DMS153 (cell line): Measurements from ENCODE around the gene SLC2A13.
A peak's percentile ranks its signal among the peaks of the same experiment; 100 is the strongest.
"Not testable (repeated sequence)": the region's sequence is repeated elsewhere in the genome, so short reads cannot be mapped to it uniquely, and the experiment has no call there.

Experiments used
- DNase-seq: peaks from one replicate; lab custom pipeline; 2025; lab: John Stamatoyannopoulos, UW

The SLC2A13 gene

DNA sequence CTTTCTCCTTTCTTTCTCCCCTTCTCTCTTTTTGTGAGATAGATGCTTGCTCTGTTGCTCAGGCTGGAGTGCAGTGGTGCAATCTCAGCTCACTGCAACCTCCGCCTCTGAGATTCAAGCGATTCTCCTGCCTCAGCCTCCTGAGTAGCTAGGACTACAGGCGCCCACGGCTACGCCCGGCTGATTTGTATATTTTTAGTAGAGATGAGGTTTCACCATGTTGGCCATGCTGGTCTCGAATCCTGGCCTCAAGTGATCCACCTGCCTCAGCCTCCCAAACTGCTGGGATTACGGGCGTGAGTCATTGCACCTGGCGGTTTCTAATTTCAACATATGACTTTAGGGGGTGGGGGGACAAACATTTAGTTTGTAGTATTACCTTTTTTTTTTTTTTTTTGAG lies 293.4 kb downstream of the SLC2A13 start:
- DNase-seq, result not testable (repeated sequence)

DNA sequence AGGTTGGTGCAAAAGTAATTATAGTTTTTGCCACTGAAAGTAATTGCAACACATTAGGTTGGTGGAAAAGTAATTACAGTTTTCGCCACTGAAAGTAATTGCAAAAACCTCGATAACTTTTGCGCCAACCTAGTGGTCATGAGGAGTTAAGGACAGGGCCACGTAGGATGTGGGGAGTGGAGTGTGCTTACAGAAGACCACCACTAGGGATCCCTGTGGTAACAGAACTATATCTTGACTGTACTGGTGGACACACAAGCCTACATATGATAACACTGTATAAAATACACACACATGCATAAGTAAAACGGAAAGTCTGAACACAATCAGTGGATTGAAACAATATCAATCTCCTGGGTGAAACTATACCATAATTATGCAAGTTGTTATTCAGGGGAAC lies 298.8 kb downstream of the SLC2A13 start:
- no peak for DNase-seq

DNA sequence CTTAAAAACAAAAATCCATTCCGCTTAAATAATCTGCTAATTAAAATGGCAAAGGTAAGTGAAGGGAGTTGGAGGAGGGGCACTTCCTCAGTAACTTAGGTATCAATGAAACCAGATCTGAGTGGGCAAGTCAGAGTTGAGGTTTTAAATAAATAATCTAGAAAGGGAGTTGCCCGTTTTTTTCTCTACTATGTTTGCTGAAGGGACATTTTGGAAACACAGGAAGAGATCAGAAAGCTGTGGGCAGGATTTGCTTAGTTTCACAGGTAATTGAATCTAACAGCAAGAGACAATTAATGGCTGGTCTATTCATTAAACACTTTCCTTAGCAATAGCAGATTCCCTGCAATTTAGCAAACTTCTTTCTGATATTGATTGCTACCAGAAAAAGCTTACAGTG lies 300.2 kb downstream of the SLC2A13 start:
- DNase-seq, result peak; percentile 12

DNA sequence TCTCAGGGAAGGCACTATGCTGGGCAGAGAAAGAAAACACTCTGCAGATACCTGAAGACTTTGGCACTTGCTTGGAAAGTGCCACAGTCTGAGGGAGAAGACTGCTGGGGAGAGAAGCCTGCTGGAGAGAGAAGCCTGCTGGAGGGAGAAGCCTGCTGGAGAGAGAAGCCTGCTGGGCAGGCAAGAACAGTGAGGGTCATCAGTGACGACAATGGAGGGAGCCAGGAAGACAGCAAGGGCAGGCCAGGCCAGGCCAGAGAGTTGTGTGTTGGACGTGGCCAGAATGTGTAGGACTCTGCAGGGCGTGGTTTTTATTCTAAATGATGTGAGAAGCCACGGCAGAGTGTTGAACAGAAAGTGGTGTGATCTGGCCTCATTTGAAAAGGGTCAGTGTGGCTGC lies 301.0 kb downstream of the SLC2A13 start:
- no peak for DNase-seq

DNA sequence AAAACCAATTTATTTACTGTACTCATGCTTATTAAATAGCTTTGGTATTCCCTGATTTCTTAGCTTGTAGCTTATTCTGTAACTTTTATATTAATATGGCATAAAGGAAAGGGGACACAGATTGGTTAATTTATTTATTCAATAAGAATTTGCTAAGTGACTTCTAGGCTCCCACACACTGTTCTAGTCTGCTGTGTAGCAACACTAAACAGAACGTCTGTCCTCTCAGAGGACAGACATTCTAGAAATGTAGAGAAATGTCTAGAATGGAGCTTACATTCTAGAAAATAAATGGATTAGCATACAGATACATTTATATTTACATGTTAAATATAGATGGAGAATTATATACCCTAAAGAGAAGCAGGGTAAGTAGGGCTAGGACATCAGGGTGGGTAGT lies 301.4 kb downstream of the SLC2A13 start:
- no peak for DNase-seq

DNA sequence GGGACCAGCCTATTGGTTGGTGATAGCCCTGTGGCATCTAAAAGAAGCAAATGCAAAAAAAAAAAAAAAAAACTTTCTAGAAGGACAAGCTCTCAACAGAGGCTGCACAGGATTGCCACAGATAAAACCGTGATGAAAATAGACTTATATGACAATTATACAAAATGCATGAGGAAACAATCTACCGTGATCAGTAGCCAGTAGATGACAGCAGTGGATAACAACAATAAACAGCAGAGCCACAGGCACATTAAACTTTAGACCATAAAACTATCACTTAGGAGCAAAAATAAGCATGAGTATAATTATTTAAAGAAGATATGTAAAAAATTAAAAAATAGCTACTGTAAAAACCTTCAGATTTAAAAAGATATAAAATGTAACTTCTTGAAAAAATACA lies 302.7 kb downstream of the SLC2A13 start:
- DNase-seq, result no peak

DNA sequence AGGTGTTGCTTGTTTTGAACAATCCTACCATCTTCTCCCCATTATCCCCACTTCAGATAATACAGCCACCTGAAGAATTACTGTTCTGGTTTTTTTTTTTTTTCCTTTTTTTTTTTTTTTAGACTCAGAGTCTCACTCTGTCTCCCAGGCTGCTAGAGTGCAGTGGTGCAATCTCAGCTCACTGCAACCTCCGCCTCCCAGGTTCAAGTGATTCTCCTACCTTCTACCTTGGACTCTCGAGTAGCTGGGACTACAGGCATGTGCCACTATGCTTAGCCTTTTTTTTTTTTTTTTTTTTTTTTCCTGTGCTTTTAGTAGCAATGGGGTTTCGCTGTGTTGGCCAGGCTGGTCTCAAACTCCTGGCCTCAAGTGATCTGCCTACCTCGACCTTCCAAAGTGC lies 306.9 kb downstream of the SLC2A13 start:
- no peak for DNase-seq

DNA sequence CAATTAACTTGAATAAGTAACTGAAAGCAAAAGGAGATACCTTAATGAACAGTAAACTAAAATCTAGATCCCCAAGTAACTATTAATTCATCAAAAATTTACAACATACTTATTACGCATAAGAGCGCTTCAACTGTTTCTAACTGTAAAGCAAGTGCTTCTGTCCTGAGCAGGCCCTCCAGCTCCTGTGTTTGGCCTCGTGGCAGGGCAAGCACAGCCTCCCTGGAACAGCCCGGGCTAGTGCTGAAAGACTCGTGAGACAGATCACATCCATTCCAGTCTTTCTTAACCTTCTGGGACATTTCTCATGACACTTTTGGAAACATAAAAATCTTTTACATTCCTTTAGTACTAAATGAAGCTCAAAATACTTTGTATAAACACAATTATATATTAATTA lies 307.5 kb downstream of the SLC2A13 start:
- no peak for DNase-seq

DNA sequence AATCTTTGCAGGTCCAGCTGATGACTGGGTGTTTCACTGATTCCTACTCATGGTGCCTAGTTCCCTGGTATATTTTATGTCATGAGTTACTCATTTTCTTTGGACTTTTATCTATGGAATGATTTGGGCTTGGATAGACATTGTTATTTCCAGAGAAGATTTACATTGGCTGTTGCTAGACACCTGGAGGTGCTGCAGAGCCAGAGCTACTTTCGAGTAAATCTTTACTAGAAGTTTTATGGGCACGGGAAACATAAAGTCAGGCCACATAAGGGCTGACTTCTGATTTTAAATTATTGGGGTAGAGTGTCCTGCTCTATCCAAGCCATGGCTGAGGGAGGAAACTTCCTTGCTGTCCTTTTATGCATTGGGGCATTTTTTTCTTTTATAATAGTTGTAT lies 310.4 kb downstream of the SLC2A13 start:
- DNase-seq, result no peak

DNA sequence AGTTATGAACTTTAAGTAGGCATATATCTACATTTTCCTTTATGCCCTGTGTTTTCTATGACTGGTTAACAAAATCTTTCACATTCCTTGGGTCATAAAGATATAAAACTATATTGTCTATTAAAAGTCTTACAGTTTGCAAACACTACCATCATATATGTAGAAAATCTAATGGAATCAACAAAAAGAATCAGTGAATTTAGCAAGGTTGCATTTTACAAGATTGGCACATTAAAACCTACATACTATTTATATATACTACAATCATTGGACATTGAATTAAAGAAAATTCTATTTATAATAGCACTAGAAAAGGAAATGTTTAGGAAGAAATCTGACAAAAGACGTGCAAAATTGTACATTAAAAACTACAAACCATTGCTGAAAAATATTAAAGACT lies 312.9 kb downstream of the SLC2A13 start:
- DNase-seq, result no peak

DNA sequence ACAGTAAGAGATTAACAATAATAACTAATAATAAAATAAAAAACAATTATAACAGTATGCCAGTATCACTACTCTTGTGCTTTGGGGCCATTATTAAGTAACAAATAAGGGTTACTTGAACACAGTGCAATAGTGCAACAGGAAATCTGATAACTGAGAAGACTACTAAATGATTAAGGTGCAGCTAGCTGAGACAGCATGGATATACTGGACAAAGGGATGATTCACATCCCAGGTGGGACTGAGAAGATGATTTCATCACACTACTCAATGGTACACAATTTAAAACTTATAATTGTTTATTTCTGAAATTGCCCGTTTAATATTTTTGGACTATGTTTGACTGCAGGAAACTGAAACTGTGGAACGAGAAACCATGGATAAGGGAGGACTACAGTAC lies 317.6 kb downstream of the SLC2A13 start:
- no peak for DNase-seq

DNA sequence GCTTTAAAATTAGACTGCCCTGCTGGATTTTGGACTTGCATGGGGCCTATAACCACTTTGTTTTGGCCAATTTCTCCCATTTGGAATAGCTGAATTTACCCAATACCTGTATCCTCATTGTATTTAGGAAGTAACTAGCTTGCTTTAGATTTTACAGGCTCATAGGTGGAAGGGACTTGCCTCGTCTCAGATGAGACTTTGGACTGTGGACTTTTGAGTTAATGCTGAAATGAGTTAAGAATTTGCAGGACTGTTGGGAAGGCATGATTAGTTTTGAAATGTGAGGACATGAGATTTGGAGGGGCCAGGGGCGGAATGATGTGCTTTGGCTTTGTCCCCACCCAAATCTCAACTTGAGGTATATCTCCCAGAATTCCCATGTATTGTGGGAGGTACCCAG lies 320.1 kb downstream of the SLC2A13 start:
- DNase-seq, result not testable (repeated sequence)

DNA sequence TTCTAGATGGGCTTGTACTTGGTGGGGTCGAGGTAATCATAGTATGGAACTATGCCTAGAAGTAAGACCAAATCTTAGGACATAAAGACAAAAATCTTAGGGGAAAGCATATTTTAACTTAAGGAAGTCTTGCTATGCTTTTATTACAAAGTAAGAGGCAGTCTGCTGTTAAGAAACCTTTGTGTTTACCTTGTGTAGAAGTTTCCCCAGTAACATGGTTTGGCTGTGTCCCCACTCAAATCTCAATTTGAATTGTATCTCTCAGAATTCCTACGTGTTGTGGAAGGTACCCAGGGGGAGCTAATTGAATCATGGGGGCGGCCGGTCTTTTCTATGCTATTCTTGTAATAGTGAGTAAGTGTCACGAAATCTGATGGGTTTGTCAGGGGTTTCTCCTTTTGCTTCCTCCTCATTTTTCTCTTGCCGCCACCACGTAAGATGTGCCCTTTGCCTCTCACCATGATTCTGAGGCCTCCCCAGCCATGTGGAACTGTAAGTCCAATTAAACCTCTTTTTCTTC lies 323.8 kb downstream of the SLC2A13 start:
- DNase-seq, result no peak

DNA sequence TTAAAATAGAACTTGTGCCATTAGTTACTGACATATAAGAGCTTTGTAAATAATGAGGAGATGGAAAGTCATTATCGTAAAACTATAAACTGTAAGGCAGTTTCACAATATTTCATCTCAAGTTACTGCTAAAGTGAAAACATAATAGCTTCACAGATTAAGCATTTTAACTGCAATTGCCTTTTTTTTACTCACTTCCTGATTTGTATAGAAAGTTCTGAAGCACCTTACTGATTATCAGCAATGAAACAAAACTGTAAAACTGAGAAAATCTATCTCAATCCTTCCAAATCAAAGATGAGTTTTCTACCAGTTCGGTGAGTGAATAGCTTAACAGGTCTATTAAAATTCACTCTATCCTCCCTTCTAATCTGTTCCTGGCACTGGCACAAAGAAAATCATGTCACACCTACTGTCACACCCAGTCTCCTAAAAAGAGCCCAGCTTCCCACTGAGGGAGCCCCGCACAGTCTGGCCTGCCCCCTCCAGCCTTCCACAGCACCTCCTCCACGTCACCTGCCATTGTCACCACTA lies 324.9 kb downstream of the SLC2A13 start:
- peak; percentile 75 for DNase-seq

DNA sequence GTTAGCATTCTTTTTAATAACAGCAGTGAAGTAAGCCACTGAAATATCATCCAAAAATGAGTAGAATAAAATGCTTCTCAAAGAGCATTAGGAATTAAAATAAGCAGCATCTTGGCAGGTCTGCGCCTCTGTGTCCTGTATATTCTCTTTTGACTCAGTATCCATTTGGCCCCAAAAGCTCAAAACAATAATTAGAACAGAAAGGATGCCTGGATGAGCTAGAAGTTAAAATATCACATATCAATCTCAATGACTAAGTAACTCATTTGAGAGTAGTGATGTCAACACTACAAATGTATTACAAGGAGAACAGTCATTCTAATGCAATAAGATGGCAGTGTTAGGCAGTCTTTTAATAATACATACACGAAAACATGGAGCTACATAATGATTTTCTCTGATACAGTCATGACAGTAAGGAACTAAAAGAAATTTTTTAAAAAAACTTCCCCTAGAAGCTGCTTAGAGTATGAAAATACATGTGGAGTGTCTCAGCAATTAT lies 325.4 kb downstream of the SLC2A13 start:
- DNase-seq, result no peak

DNA sequence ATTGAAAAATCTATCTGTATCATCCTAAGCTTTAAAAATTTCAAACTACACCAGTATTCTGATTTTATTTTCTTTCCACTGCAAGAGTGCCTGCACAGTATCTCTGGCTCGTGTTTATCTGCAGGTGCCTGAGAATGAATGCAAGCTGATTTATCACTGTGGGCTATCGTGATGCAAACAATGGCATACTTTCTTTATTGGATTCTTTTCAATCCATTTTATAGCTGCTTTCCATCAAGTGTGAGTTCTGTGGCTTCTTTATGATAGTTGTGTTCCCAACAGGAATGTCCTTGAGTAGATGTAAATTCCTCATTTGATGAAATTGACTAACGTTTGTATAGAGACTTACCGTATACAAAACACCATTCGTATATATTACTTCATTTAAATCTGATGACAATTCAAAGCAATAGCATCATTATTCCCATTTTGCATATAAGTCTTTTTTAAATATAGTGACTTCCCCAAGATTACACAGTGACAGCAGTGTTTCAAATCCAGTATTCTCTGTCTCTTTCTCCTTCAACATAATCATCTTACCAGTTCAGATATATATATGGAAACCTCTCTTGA lies 326.0 kb downstream of the SLC2A13 start:
- DNase-seq, result peak; percentile 25

DNA sequence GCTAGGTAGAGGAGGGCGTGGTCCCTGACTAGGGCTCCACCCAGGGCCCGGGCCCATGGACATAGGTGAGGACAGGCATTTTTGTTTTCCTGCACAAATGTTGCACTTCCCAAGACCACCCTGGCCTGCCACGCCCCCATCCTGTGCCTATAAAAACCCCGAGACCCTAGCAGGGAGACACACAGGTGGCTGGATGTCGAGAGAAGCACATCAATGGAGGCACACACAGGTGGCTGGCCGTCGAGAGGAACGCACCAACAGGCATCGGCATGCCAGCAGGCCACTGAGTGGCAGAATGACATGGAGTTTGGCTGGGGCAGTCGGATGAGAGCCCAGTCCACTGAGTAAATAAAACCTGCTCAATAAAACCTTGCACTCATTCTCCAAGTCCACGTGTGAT lies 328.4 kb downstream of the SLC2A13 start:
- no peak for DNase-seq

DNA sequence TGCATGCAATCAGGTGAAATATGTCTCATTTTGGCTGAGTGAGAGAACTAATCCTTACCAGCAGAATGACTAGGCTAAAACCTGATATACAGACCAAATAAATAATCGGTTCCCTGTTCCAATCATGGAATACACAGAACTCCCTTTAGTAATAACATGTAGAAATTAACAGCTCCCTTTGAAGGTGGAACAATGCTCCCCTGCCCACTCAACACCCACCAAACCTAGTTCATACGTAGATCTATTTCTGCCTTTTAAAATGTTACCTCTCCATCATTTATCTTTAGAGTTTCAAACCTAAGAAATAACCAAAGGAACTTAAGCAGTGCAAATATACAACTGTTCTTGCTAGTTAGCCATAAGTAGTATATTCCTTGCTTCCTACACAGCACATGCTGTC lies 332.6 kb downstream of the SLC2A13 start:
- no peak for DNase-seq

DNA sequence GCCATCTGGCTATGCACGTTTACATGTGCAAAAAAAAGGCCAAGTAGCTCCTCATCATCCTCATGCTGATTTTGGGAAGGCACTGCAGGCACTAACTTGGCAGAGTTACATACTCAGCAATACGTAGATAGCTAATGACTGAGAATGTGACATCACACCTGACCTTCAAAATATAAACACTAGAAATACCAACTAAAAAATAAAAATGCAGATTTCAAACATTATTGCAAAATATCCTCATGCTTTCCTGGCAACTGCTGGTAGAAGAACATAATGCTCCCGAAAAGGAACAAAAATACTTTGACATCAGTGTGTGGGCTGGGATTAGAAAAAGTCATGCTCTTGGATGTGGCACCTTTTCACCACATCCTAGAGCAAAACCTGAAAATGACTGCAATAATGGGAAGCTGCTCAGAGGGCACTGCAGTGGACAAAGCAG lies 333.0 kb downstream of the SLC2A13 start:
- DNase-seq, result no peak

DNA sequence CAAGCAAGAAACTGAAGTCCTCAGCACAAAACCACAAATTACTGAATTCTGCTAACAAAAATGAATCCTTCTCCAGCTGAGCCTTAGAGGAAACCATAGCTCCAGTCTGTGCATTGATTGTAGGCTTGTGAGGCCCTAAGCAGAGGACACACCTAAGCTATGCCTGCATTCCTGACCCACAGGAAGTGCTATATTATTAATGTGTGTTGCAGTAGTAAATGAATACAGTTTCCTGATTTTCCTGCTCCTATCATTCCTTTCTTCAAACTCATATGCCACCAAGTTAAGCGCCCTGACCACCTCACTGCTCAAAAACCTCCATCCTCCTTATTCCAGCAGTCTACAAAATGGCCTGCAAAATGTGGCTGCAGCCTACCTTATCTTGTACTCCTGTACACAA lies 334.4 kb downstream of the SLC2A13 start:
- no peak for DNase-seq

DNA sequence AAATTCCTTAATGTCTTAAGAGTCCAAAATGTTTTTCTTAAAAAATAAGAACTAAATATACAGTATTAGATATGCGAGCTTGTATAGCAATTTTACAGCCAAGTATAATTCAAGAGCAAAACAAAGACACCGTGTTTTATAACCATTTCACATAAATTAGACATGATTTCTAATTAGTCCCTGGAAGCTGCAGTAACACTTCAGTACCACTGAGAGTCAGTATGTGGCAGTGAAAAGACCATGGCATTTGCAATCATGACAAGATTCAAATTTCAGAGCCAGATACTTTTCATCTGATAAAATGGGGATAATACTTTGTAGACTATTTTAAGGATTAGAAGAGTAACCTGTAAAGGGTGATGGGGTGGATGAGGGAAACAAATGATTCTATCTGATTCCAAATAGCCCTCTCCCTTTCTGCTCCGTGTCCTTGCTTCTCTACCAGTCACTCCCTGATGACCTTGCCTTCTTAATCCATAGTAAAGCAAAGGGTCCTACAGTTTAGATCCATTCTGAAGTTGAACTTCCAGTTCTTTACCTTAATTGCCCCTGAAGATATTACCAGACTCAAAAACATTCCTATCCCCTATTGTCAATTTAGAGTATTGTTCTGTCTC lies 340.8 kb downstream of the SLC2A13 start:
- peak; percentile 36 for DNase-seq

DNA sequence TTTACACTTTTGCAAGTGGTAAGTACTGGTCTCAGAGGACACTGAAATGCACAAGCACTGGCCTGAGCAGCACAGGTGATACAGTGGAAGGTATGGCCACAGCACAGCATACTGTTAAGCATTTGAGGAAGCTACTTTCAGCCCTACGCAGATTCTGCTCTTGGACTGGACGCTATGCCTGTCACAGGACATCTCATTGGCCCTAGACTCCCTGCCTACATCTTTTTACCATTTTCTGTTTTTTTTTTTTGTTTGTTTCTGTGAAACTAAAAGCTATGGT lies 342.1 kb downstream of the SLC2A13 start:
- peak; percentile 23 for DNase-seq

DNA sequence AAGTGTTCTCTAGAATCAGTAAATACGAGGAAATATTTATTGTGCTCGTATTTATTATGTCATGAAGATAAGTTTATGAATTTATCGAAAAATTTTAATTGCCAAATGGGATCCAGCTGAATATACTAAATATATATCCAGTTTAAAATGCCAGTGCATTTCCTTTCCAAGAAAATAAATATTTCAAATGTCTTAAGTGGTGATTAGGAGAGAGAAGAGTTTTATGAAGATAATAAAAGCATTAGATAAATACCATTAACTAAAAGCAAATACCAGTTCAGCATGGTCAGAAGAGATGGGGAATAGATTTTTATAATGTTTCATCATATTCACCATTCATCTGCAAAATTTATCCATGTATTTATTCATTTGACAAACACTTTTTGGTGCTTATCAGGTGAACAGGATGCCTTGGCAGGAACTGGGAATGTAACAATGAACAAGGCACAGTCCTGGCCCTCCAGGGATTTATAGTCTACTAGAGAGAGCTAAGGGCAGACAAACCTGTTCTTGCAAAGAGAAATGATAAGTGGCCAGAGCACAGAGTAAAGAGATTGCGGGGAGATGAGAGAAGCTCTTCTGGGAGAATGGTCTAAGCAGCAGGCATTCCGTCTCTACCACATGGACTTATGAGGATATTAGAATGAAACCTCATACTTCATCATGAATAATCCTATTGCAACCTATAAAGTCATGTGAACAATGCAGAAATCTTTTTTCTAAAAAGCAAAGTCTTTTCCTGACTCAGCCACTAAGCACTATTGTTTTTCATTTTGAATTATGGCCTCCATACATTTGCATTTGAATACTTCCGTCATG lies 342.6 kb downstream of the SLC2A13 start:
- DNase-seq, result peak; percentile 57
